Liver (tissue), 3 donors: ENCODE data around the gene TVP23C.
"Not testable (repeated sequence)": the region's sequence is repeated elsewhere in the genome, so short reads cannot be mapped to it uniquely, and the experiment has no call there.

Source experiments
- EGR1 ChIP-seq, 2 donors: IDR thresholded peaks; 2 replicates each; pipeline ENCODE4 v1.6.1; 2016 to 2018; ENCODE audit warnings: antibody characterized with exemption in 2 of 2, low read depth in 2 of 2
- GABPA ChIP-seq, 2 donors: IDR thresholded peaks in 1 of 2; conservative IDR thresholded peaks in 1 of 2; 2 replicates each; pipeline ENCODE4 v1.6.1; 2016; ENCODE audit warnings: antibody characterized with exemption in 2 of 2, mild to moderate bottlenecking in 1 of 2, moderate library complexity in 1 of 2
- RAD21 ChIP-seq, 2 donors: IDR thresholded peaks; 2 replicates each; pipeline ENCODE4 v1.6.1; 2016; ENCODE audit warnings: antibody characterized with exemption in 2 of 2, mild to moderate bottlenecking in 2 of 2
- TF ChIP-seq, protein P1 (sequence below): IDR thresholded peaks from 2 replicates; pipeline ENCODE4 v1.6.1; 2016; ENCODE audit warnings: antibody characterized with exemption
- TF ChIP-seq, protein P2 (sequence below): fragments of 150-350 bp; IDR thresholded peaks from 2 replicates; pipeline ENCODE4 v1.5.1; 2017; ENCODE audit warnings: improper control_type of control experiment, low read depth, low read length; ENCODE audit not compliant: missing input control
- donor health status: healthy.
- donor health status: healthy.

DNA sequence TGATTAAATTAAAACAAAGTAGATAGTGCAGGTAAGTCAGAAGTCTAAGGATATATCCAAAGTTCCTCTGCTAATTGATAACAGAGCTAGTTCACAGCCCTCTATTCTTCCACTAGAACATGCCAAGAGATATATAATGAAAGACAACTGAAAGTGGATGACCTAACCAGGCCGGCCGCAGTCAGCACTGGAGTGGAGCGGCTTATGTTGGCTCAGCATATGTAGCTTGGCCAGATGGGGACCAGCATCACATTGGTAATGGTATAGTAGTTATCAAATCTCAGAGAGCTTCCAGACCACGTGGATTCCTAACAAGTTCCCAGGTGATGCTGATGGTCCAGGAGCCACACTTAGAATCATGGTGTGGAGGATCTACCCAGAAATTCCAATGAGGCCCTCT is 18.2 kb upstream of the TVP23C start:
- TF ChIP-seq GABPA (IDR thresholded peaks at IDR 0.05 in 1 of 2, conservative IDR thresholded peaks at IDR 0.05 in 1 of 2); RAD21 (IDR thresholded peaks at IDR 0.05); EGR1 (IDR thresholded peaks at IDR 0.05; ENCODE audit: low read depth in 2 of 2): not testable (repeated sequence)
- TF ChIP-seq, protein P1, sequence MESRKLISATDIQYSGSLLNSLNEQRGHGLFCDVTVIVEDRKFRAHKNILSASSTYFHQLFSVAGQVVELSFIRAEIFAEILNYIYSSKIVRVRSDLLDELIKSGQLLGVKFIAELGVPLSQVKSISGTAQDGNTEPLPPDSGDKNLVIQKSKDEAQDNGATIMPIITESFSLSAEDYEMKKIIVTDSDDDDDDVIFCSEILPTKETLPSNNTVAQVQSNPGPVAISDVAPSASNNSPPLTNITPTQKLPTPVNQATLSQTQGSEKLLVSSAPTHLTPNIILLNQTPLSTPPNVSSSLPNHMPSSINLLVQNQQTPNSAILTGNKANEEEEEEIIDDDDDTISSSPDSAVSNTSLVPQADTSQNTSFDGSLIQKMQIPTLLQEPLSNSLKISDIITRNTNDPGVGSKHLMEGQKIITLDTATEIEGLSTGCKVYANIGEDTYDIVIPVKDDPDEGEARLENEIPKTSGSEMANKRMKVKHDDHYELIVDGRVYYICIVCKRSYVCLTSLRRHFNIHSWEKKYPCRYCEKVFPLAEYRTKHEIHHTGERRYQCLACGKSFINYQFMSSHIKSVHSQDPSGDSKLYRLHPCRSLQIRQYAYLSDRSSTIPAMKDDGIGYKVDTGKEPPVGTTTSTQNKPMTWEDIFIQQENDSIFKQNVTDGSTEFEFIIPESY: not testable (repeated sequence)
- TF ChIP-seq, protein P2, sequence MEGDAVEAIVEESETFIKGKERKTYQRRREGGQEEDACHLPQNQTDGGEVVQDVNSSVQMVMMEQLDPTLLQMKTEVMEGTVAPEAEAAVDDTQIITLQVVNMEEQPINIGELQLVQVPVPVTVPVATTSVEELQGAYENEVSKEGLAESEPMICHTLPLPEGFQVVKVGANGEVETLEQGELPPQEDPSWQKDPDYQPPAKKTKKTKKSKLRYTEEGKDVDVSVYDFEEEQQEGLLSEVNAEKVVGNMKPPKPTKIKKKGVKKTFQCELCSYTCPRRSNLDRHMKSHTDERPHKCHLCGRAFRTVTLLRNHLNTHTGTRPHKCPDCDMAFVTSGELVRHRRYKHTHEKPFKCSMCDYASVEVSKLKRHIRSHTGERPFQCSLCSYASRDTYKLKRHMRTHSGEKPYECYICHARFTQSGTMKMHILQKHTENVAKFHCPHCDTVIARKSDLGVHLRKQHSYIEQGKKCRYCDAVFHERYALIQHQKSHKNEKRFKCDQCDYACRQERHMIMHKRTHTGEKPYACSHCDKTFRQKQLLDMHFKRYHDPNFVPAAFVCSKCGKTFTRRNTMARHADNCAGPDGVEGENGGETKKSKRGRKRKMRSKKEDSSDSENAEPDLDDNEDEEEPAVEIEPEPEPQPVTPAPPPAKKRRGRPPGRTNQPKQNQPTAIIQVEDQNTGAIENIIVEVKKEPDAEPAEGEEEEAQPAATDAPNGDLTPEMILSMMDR: not testable (repeated sequence)
